ENCODE results near the gene KRT76.

Gene KRT76

DNA sequence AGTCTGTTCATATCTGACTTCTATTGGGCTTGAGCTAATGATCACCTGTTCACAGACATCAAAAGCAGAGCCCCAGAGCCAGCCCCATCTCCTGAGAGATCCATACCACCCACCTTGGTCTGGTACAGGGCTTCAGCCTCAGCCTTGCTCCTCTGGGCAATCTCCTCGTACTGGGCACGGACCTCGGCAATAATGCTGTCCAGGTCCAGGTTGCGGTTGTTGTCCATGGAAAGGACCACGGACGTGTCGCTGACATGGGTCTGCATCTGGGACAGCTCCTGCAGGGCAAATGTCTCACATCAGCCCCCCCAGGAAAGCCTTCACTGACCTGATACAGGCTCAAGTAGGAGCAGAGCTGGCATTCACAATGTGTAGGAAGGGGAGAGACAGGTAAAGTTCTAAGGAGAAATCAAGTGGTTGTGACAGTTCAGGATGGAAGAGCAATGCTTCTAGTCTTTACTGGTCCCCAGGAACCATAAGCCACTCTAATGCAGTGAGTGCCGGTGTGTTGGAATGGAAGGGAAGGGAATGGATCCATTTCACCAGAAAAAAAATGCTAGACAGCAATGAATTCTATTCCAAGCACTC is 31.5 kb upstream of the KRT76 start:
- TF ChIP-seq TAF1 (IDR thresholded peaks at IDR 0.05; ENCODE audit: low read depth) (no peak), USF1 (IDR thresholded peaks at IDR 0.05) (no peak), RAD21 (IDR thresholded peaks at IDR 0.05; ENCODE audit: low read depth) (no peak), CEBPB (IDR thresholded peaks at IDR 0.05) (no peak), NFIC (IDR thresholded peaks at IDR 0.05) (no peak), TCF12 (IDR thresholded peaks at IDR 0.05; ENCODE audit: low read depth) (no peak), YY1 (IDR thresholded peaks at IDR 0.05; ENCODE audit: low read depth) (no peak), ZBTB7A (IDR thresholded peaks at IDR 0.05; ENCODE audit: low read depth) (no peak)
- TF ChIP-seq, protein P1, sequence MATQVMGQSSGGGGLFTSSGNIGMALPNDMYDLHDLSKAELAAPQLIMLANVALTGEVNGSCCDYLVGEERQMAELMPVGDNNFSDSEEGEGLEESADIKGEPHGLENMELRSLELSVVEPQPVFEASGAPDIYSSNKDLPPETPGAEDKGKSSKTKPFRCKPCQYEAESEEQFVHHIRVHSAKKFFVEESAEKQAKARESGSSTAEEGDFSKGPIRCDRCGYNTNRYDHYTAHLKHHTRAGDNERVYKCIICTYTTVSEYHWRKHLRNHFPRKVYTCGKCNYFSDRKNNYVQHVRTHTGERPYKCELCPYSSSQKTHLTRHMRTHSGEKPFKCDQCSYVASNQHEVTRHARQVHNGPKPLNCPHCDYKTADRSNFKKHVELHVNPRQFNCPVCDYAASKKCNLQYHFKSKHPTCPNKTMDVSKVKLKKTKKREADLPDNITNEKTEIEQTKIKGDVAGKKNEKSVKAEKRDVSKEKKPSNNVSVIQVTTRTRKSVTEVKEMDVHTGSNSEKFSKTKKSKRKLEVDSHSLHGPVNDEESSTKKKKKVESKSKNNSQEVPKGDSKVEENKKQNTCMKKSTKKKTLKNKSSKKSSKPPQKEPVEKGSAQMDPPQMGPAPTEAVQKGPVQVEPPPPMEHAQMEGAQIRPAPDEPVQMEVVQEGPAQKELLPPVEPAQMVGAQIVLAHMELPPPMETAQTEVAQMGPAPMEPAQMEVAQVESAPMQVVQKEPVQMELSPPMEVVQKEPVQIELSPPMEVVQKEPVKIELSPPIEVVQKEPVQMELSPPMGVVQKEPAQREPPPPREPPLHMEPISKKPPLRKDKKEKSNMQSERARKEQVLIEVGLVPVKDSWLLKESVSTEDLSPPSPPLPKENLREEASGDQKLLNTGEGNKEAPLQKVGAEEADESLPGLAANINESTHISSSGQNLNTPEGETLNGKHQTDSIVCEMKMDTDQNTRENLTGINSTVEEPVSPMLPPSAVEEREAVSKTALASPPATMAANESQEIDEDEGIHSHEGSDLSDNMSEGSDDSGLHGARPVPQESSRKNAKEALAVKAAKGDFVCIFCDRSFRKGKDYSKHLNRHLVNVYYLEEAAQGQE (IDR thresholded peaks at IDR 0.05; ENCODE audit: low read depth) = no peak
- TF ChIP-seq, protein P2, sequence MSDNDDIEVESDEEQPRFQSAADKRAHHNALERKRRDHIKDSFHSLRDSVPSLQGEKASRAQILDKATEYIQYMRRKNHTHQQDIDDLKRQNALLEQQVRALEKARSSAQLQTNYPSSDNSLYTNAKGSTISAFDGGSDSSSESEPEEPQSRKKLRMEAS (IDR thresholded peaks at IDR 0.05) = no peak

DNA sequence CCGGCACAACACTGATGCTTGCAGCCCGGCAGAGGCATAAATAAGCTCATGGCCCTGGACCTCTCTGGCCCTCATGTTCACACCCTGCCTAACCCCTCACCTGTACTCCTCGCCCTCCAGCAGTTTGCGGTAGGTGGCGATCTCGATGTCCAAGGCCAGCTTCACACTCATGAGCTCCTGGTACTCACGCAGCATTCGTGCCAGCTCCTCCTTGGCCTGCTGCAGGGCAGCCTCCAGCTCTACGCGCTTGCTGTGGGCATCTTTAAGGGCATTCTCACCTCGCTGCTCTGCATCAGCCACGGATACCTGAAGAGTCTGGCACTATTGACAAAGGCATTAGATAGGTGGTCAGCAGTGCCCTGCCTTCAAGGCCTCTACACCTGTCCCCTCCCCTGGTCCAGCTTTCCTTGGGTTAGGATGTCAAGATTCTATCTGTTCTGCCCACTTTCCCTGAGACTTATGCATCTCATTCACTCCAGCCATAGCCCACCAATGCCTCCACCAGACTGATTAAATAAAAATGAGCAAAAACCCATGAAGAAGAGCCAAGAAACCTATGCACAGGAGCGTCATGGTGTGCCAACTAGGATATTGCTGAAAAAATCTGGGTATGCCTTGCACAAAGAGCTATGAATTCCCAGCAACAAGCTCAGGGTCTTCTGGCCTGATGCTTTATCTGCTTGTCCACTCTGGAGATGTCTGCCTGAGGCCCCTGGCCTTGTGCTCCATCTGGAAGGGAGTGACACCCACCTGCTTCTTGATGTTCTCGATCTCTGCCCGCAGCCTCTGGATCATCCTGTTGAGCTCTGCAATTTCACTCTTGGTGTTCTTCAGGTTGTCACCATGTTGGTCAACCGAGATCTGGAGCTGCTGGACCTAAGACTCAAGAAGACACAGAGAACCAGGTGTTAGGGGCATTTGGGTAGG is 30.7 kb upstream of the KRT76 start:
- no peak for TF ChIP-seq TCF12 (IDR thresholded peaks at IDR 0.05; ENCODE audit: low read depth)
- no peak for TF ChIP-seq NFIC (IDR thresholded peaks at IDR 0.05)
- TF ChIP-seq CREB1 (IDR thresholded peaks at IDR 0.05; ENCODE audit: low read depth) = no peak
- TF ChIP-seq TAF1 (IDR thresholded peaks at IDR 0.05; ENCODE audit: low read depth) = no peak
- TF ChIP-seq, protein P1 (IDR thresholded peaks at IDR 0.05; ENCODE audit: low read depth) = no peak
- no peak for TF ChIP-seq YY1 (IDR thresholded peaks at IDR 0.05; ENCODE audit: low read depth)
- no peak for TF ChIP-seq EGR1 (IDR thresholded peaks at IDR 0.05)
- no peak for TF ChIP-seq RAD21 (IDR thresholded peaks at IDR 0.05; ENCODE audit: low read depth)
- TF ChIP-seq ZBTB7A (IDR thresholded peaks at IDR 0.05; ENCODE audit: low read depth) = no peak
- TF ChIP-seq FOXM1 (IDR thresholded peaks at IDR 0.05; ENCODE audit: borderline replicate concordance, low read depth) = no peak
- no peak for TF ChIP-seq EP300 (IDR thresholded peaks at IDR 0.05; ENCODE audit: borderline replicate concordance)
- TF ChIP-seq TEAD4 (IDR thresholded peaks at IDR 0.05) = no peak
- TF ChIP-seq CEBPB (IDR thresholded peaks at IDR 0.05) = no peak

GRCh38 chr12:52806821-52807543 is 29.8 kb upstream of the KRT76 start:
- TF ChIP-seq EP300 (IDR thresholded peaks at IDR 0.05; ENCODE audit: borderline replicate concordance) (no peak), TCF12 (IDR thresholded peaks at IDR 0.05; ENCODE audit: low read depth) (no peak), USF1 (IDR thresholded peaks at IDR 0.05) (no peak), CREB1 (IDR thresholded peaks at IDR 0.05; ENCODE audit: low read depth) (no peak), ZBTB7A (IDR thresholded peaks at IDR 0.05; ENCODE audit: low read depth) (no peak), EGR1 (IDR thresholded peaks at IDR 0.05) (no peak), FOXM1 (IDR thresholded peaks at IDR 0.05; ENCODE audit: borderline replicate concordance, low read depth) (no peak), NFIC (IDR thresholded peaks at IDR 0.05) (no peak), YY1 (IDR thresholded peaks at IDR 0.05; ENCODE audit: low read depth) (no peak), CEBPB (IDR thresholded peaks at IDR 0.05) (no peak), TAF1 (IDR thresholded peaks at IDR 0.05; ENCODE audit: low read depth) (no peak), TEAD4 (IDR thresholded peaks at IDR 0.05) (no peak), RAD21 (IDR thresholded peaks at IDR 0.05; ENCODE audit: low read depth) (no peak)
- TF ChIP-seq, protein P1 (IDR thresholded peaks at IDR 0.05; ENCODE audit: low read depth) = no peak
- TF ChIP-seq, protein P2 (IDR thresholded peaks at IDR 0.05) = no peak
